Measurements from ENCODE around the gene SOX18. TPM values are rescaled to one million over a fixed set of nuclear protein-coding genes. Genes with fewer than 3 reads are reported as not detected.

SOX18 gene
- total RNA-seq, 1 donor from 2014 or later = 48.3 TPM

GRCh38 chr20:64057628-64058498 is 8.4 kb upstream of the SOX18 start:
- ATAC-seq (peak; percentile 76 to 77), DNase-seq (peak; percentile 84)

GRCh38 chr20:64056889-64057627 is 7.6 kb upstream of the SOX18 start:
- peak; percentile 45 for DNase-seq
- H3K4me3 ChIP-seq = peak overlapping the region; percentile 41
- peaks cover 50% of the 10 kb centered on the region for H3K4me1 ChIP-seq

More at GRCh38 chr20:64057628-64058498, 8.4 kb upstream of the SOX18 start:
- H3K36me3 ChIP-seq = no peaks in the 10 kb centered on the region
- H3K4me3 ChIP-seq = peak overlapping the region; percentile 41
- H3K9me3 ChIP-seq = no peaks in the 10 kb centered on the region
- intact Hi-C loops (cut with DNase I) = no loop called here
- peaks cover 28% of the 10 kb centered on the region for H3K27me3 ChIP-seq (ENCODE audit: low read depth)
- H3K27ac ChIP-seq = peak overlapping the region; percentile 87
- TF ChIP-seq CTCF (IDR thresholded peaks at IDR 0.05) = peak; percentile 91
- peaks cover 49% of the 10 kb centered on the region for H3K4me1 ChIP-seq

GRCh38 chr20:64056639-64056888 is 7.1 kb upstream of the SOX18 start:
- peaks cover 39% of the 10 kb centered on the region for H3K27me3 ChIP-seq (ENCODE audit: low read depth)
- H3K27ac ChIP-seq = peak overlapping the region; percentile 87
- no peak for ATAC-seq
- intact Hi-C loops (cut with DNase I) = no loop called here
- H3K4me3 ChIP-seq = peak overlapping the region; percentile 41
- peaks cover 50% of the 10 kb centered on the region for H3K4me1 ChIP-seq
- no peaks in the 10 kb centered on the region for H3K36me3 ChIP-seq
- DNase-seq = no peak
- H3K9me3 ChIP-seq = no peaks in the 10 kb centered on the region
- TF ChIP-seq CTCF (IDR thresholded peaks at IDR 0.05) = no peak

More at GRCh38 chr20:64056889-64057627, 7.6 kb upstream of the SOX18 start:
- ATAC-seq = no peak
- Histone ChIP-seq H3K27me3 (ENCODE audit: low read depth) (peaks cover 34% of the 10 kb centered on the region), H3K27ac (peak overlapping the region; percentile 87), H3K36me3 (no peaks in the 10 kb centered on the region), H3K9me3 (no peaks in the 10 kb centered on the region)
- TF ChIP-seq CTCF (IDR thresholded peaks at IDR 0.05) = no peak
- intact Hi-C loops (cut with DNase I) = no loop called here

- H3K27me3 ChIP-seq (ENCODE audit: low read depth) = peaks cover 44% of the 10 kb centered on the region
- no peaks in the 10 kb centered on the region for H3K9me3 ChIP-seq
- no peaks in the 10 kb centered on the region for H3K36me3 ChIP-seq
- no peak for TF ChIP-seq CTCF (IDR thresholded peaks at IDR 0.05)
- ATAC-seq (peak; percentile 14 to 31), DNase-seq (peak; percentile 68)
- intact Hi-C loops (cut with DNase I) = no loop called here
- H3K4me1 ChIP-seq = peaks cover 50% of the 10 kb centered on the region
- peak overlapping the region; percentile 41 for H3K4me3 ChIP-seq
- H3K27ac ChIP-seq = peak overlapping the region; percentile 87
These were observed 6.6 kb upstream of the SOX18 start for GRCh38 chr20:64055893-64056638.

- Histone ChIP-seq H3K4me3 (peak overlapping the region; percentile 41), H3K27ac (peak overlapping the region; percentile 87)
These were observed 6.0 kb upstream of the SOX18 start for GRCh38 chr20:64055396-64055892.

More at GRCh38 chr20:64055396-64055892, 6.0 kb upstream of the SOX18 start:
- DNase-seq (no peak), ATAC-seq (no peak)
- intact Hi-C loops (cut with DNase I) = no loop called here
- no peak for TF ChIP-seq CTCF (IDR thresholded peaks at IDR 0.05)
- Histone ChIP-seq H3K4me1 (peaks cover 50% of the 10 kb centered on the region), H3K27me3 (ENCODE audit: low read depth) (peaks cover 50% of the 10 kb centered on the region), H3K9me3 (no peaks in the 10 kb centered on the region), H3K36me3 (no peaks in the 10 kb centered on the region)

Measured in lower lobe of right lung (tissue), 2 donors.